Progenitor cell of endocrine pancreas (in vitro differentiated cells): ENCODE results near the gene HSH2D. TPM values are rescaled to one million over a fixed set of nuclear protein-coding genes. Genes with fewer than 3 reads are reported as not detected.

Source experiments
- DNase-seq: peaks from one replicate; pipeline ENCODE4 v3.0.0; 2021; ENCODE audit warnings: low spot score; ENCODE audit not compliant: unreplicated experiment
- H3K27ac Mint-ChIP-seq: 2 replicates; pipeline ENCODE4 v1.8.0; 2021; ENCODE audit warnings: mild to moderate bottlenecking, moderate library complexity, mixed read lengths
- H3K27me3 Mint-ChIP-seq: 2 replicates; pipeline ENCODE4 v1.8.0; 2021; ENCODE audit warnings: mixed read lengths
- H3K36me3 Mint-ChIP-seq: 2 replicates; pipeline ENCODE4 v1.8.0; 2022; ENCODE audit warnings: mixed read lengths; ENCODE audit not compliant: insufficient read depth
- H3K4me1 Mint-ChIP-seq: 2 replicates; pipeline ENCODE4 v1.8.0; 2021; ENCODE audit warnings: low read depth, mixed read lengths
- H3K4me3 Mint-ChIP-seq: 2 replicates; pipeline ENCODE4 v1.8.0; 2021; ENCODE audit warnings: low read depth, mild to moderate bottlenecking, moderate library complexity, mixed read lengths
- H3K9me3 Mint-ChIP-seq: 2 replicates; pipeline ENCODE4 v1.8.0; 2021; ENCODE audit warnings: low read depth, mixed read lengths
- CTCF ChIP-seq: fragments of 200-600 bp; sonication (generic); IDR thresholded peaks from one replicate; pipeline ENCODE4 v1.5.0; 2021; ENCODE audit warnings: antibody characterized with exemption, mild to moderate bottlenecking; ENCODE audit not compliant: unreplicated experiment
- long read RNA-seq: library from polyadenylated mRNA; unstranded; transcript quantifications from one replicate; pipeline ENCODE4 v2.0.0, GENCODE V29; 2020
- total RNA-seq: library from RNA; stranded (reverse); gene quantifications from 2 replicates; pipeline ENCODE4 v1.2.1, GENCODE V29; 2021

The HSH2D gene
- 0.72 and 0.84 TPM in 2 replicates for total RNA-seq
- long read RNA-seq, partial matches to known transcripts: 0 of 1 reads
- long read RNA-seq, other reads (novel, unspliced or antisense): 0 of 1 reads

DNA sequence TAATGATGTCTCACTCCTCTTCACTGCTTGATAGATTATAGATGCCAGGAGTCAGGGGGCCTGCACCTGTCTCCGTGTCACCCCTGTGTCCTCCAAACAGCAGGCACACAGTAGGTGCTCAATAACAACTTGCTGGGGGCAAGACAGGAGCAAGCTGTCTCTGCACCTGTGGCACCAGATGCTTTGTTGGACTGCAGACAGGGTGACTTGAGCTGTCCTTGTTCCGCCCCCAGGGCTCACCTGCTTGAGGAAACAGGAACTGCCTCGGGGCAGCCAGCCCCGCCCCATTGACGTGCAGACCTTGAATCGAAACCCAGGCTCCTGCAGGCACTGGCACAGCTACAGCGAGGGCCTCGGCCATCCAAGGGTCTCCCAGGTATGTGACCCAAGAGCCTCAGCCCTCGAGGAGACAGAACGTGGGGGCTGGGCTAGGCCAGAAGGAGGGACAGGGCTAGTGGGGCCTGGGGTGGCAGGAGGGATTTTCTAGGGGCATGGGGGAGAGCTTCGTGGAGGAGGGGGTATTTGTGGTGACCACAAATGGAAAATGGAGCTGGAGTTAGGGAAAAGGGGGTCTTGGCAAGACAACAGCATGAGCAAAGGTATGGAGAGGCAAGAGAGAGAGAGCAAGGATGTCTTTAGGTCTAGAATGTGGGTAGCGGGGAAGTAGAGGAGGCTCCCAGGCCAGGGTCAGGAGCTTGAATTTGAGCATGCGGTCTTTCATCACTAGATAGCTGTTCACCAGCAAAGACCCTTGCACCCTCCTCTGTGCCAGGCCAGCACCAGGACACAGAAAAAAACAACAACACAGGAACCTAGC, at the start of gene HSH2D:
Gene HSH2D (plus strand): TSS at position 287 of the 817 bp plus-strand sequence. CDS start 5,066 bp downstream, outside the sequence.
- Mint-ChIP-seq H3K4me3 (peak within 1 kb of the TSS; percentile 31), H3K9me3 (no peaks in the 10 kb centered on the region), H3K36me3 (no peaks in the 10 kb centered on the region), H3K4me1 (peaks cover 6% of the 10 kb centered on the region), H3K27me3 (no peaks in the 10 kb centered on the region), H3K27ac (peak within 1 kb of the TSS; percentile 71)
- DNase-seq: no peak
- no peak for TF ChIP-seq CTCF

- Mint-ChIP-seq H3K4me1 (peaks cover 17% of the 10 kb centered on the region), H3K36me3 (peaks cover 44% of the 10 kb centered on the region), H3K27ac (no peak overlapping the region), H3K4me3 (no peak overlapping the region), H3K27me3 (no peaks in the 10 kb centered on the region), H3K9me3 (no peaks in the 10 kb centered on the region)
- no peak for TF ChIP-seq CTCF
- no peak for DNase-seq
Measured at GRCh38 chr19:16094360-16095070, 49.0 kb upstream of the HSH2D start.

DNA sequence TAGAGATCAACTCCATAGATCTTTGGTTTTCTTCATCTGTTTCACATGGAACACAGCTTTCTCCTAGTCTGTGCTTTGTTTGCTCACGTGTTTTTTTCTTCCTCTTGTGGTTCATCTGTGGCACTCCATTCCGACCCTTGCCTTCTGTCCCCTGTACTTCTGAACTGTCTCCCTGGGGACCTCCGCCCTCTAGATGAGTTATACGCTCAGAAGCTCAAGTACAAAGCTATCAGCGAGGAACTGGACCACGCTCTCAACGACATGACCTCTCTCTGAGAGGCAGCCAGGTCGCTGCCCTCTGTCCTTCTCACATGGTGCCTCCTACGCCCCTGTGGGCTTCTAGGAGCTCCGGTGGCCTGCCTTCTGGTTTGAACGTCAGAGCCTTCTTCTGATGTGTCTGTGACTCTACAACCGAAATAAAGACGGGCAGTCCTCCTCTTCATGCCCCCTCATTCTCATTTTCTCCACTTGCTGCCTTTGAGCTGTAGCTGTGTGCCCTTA, 48.4 kb upstream of the HSH2D start:
- TF ChIP-seq CTCF: no peak
- Mint-ChIP-seq H3K27ac (peak overlapping the region; percentile 14), H3K36me3 (peaks cover 50% of the 10 kb centered on the region), H3K4me1 (peaks cover 17% of the 10 kb centered on the region), H3K9me3 (no peaks in the 10 kb centered on the region), H3K4me3 (no peak overlapping the region), H3K27me3 (no peaks in the 10 kb centered on the region)
- DNase-seq: no peak

GRCh38 chr19:16096280-16096855, 47.1 kb upstream of the HSH2D start:
- no peak for DNase-seq
- Mint-ChIP-seq H3K9me3 (no peaks in the 10 kb centered on the region), H3K27ac (no peak overlapping the region), H3K27me3 (no peaks in the 10 kb centered on the region), H3K4me1 (peaks cover 17% of the 10 kb centered on the region), H3K36me3 (peaks cover 53% of the 10 kb centered on the region), H3K4me3 (no peak overlapping the region)
- TF ChIP-seq CTCF: no peak

DNA sequence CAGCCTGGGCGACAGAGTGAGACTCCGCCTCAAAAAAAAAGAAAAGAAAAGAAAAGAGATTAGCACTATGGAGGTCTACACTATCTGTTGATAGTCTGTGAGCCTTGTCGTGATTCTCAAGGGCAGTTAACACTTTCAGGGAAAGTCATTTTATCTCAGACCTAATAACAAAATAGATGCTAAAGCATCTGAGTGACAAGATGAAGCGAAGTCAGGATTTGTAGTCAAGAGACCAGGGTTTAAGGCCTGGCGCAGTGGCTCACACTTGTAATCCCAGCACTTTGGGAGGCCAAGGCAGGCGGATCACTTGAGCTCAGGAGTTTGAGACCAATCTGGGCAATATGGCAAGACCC, 45.1 kb upstream of the HSH2D start:
- H3K4me1 Mint-ChIP-seq: peaks cover 22% of the 10 kb centered on the region
- no peak for TF ChIP-seq CTCF
- peaks cover 53% of the 10 kb centered on the region for H3K36me3 Mint-ChIP-seq
- H3K27ac Mint-ChIP-seq: peak overlapping the region; percentile 84
- no peaks in the 10 kb centered on the region for H3K9me3 Mint-ChIP-seq
- no peak overlapping the region for H3K4me3 Mint-ChIP-seq
- DNase-seq: no peak
- no peaks in the 10 kb centered on the region for H3K27me3 Mint-ChIP-seq
